Spleen (tissue), 7 donors: ENCODE data around the gene KDM2B.

Experiments
- POLR2A ChIP-seq, 3 donors: fragments of 450-650 bp; IDR thresholded peaks; one replicate each; pipeline ENCODE4 v1.5.1; 2017; ENCODE audit warnings: antibody characterized with exemption in 3 of 3, mild to moderate bottlenecking in 1 of 3
- POLR2AphosphoS5 ChIP-seq, 3 donors: sonication (generic); formaldehyde crosslinking; IDR thresholded peaks; one replicate each; pipeline ENCODE4 v1.5.1; 2017; ENCODE audit warnings: antibody characterized with exemption in 3 of 3
- TF ChIP-seq, protein P1 (sequence below), 11 experiments: fragments of 200-600 bp in 7 of 11; fragments of 450-650 bp in 4 of 11; sonication (generic) in 4 of 11; IDR thresholded peaks in 8 of 11; conservative IDR thresholded peaks in 3 of 11; 1 replicate in 7 of 11; 2 replicates in 4 of 11; pipeline versions ENCODE4 v1.4.0 to v1.8.0; 2016 to 2021; ENCODE audit warnings: antibody characterized with exemption in 11 of 11, inconsistent platforms in 4 of 11, mild to moderate bottlenecking in 1 of 11
- donor health status: DM: no; HTN: no; CAD: no; lungs with moderate emphysema.
- donor health status: DM: no; HTN: no; CAD: no.
- donor health status: DM: no; HTN: no; CAD: no.

DNA sequence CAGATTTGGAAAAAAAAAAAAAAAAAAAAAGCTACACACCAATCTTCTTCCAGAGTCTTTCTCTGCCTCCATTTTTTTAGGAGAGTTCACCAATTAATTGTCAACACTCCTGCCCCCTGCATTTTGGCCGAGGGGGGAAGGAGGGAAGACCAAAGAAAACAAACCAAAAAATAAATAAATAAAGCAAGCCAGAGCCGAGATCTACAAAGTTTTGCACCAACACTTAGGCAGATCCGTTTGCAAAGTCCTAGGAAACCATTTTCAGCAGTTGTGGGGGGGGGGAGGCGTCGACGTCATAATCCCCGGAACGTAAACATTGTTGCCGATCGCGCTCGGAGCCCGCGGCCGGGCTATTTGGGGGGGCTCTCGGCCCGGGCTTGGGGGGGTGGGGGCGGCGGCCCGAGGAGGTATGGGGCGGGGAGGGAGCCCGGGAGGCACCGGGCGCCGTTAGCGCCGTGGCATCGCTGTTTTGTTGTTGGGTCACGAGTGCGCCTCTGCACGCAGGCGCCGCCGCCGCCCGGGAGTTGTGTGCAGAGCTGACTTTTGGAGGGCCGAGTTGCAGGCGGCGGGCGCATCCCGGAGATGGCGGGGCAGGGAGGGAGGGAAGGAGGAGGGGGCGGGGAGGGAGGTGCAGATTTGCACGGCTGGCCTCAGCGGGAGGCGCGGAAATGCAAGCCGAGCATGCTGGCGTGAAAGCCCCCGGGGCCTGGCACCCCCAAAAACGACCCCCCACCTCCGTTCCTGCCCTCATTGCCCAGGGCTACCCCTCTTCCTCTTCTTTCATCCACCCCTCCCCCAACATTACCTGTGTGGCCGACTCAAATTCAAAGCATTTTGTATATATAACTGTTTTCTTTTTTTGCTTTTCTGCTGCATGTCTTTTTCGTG lies 598 bp downstream of the KDM2B start:
- TF ChIP-seq POLR2AphosphoS5 (IDR thresholded peaks at IDR 0.05) (peak; percentile 63 to 80 (median 80)), POLR2A (IDR thresholded peaks at IDR 0.05) (no peak)
- TF ChIP-seq, protein P1, sequence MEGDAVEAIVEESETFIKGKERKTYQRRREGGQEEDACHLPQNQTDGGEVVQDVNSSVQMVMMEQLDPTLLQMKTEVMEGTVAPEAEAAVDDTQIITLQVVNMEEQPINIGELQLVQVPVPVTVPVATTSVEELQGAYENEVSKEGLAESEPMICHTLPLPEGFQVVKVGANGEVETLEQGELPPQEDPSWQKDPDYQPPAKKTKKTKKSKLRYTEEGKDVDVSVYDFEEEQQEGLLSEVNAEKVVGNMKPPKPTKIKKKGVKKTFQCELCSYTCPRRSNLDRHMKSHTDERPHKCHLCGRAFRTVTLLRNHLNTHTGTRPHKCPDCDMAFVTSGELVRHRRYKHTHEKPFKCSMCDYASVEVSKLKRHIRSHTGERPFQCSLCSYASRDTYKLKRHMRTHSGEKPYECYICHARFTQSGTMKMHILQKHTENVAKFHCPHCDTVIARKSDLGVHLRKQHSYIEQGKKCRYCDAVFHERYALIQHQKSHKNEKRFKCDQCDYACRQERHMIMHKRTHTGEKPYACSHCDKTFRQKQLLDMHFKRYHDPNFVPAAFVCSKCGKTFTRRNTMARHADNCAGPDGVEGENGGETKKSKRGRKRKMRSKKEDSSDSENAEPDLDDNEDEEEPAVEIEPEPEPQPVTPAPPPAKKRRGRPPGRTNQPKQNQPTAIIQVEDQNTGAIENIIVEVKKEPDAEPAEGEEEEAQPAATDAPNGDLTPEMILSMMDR (IDR thresholded peaks at IDR 0.05 in 8 of 11, conservative IDR thresholded peaks at IDR 0.05 in 3 of 11): no peak
